Type B pancreatic cell (in vitro differentiated cells): ENCODE measurements around the gene NEGR1. TPM values are rescaled to one million over a fixed set of nuclear protein-coding genes. Genes with fewer than 3 reads are reported as not detected.

Source experiments
- DNase-seq: peaks from one replicate; pipeline ENCODE4 v3.0.0; 2021; ENCODE audit warnings: mixed read lengths; ENCODE audit not compliant: unreplicated experiment; ENCODE audit errors: extremely low spot score
- H3K27ac Mint-ChIP-seq: 2 replicates; pipeline ENCODE4 v1.8.0; 2021; ENCODE audit warnings: mild to moderate bottlenecking, mixed read lengths
- H3K27me3 Mint-ChIP-seq: 2 replicates; pipeline ENCODE4 v1.8.0; 2021; ENCODE audit warnings: mixed read lengths
- H3K36me3 Mint-ChIP-seq: 2 replicates; pipeline ENCODE4 v1.8.0; 2021; ENCODE audit warnings: mixed read lengths
- H3K4me1 Mint-ChIP-seq: one replicate; pipeline ENCODE4 v1.8.0; 2021; ENCODE audit warnings: mixed read lengths; ENCODE audit not compliant: unreplicated experiment
- H3K4me3 Mint-ChIP-seq: 2 replicates; pipeline ENCODE4 v1.8.0; 2021; ENCODE audit warnings: mild to moderate bottlenecking, mixed read lengths
- H3K9me3 Mint-ChIP-seq: 2 replicates; pipeline ENCODE4 v1.8.0; 2021; ENCODE audit warnings: mixed read lengths
- CTCF ChIP-seq: fragments of 200-600 bp; sonication (generic); conservative IDR thresholded peaks from 2 replicates; pipeline ENCODE4 v1.5.0; 2021; ENCODE audit warnings: antibody characterized with exemption, mild to moderate bottlenecking
- total RNA-seq: library from RNA; stranded (reverse); gene quantifications from 2 replicates; pipeline ENCODE4 v1.2.1, GENCODE V29; 2021; ENCODE audit warnings: low replicate concordance

NEGR1 gene
- total RNA-seq, 1 donor from 2014 or later, result 22.5 TPM

- Mint-ChIP-seq H3K4me1 (no peaks in the 10 kb centered on the region), H3K36me3 (no peaks in the 10 kb centered on the region), H3K27me3 (no peaks in the 10 kb centered on the region), H3K4me3 (no peak overlapping the region), H3K27ac (no peak overlapping the region), H3K9me3 (no peaks in the 10 kb centered on the region)
- DNase-seq, result no peak
- no peak for TF ChIP-seq CTCF
Observed at GRCh38 chr1:72218141-72218739, 64.1 kb downstream of the NEGR1 start.

- no peak for TF ChIP-seq CTCF
- Mint-ChIP-seq H3K4me1 (no peaks in the 10 kb centered on the region), H3K27ac (no peak overlapping the region), H3K4me3 (no peak overlapping the region), H3K9me3 (no peaks in the 10 kb centered on the region), H3K27me3 (no peaks in the 10 kb centered on the region), H3K36me3 (no peaks in the 10 kb centered on the region)
- DNase-seq, result no peak
Observed at GRCh38 chr1:72207059-72207458, 75.3 kb downstream of the NEGR1 start.

GRCh38 chr1:72202761-72203160, 79.6 kb downstream of the NEGR1 start:
- Mint-ChIP-seq H3K36me3 (no peaks in the 10 kb centered on the region), H3K27me3 (no peaks in the 10 kb centered on the region), H3K4me1 (no peaks in the 10 kb centered on the region), H3K9me3 (no peaks in the 10 kb centered on the region), H3K4me3 (no peak overlapping the region), H3K27ac (no peak overlapping the region)
- DNase-seq, result no peak
- no peak for TF ChIP-seq CTCF

GRCh38 chr1:72197786-72198185, 84.6 kb downstream of the NEGR1 start:
- Mint-ChIP-seq H3K4me3 (no peak overlapping the region), H3K4me1 (no peaks in the 10 kb centered on the region), H3K9me3 (no peaks in the 10 kb centered on the region), H3K36me3 (no peaks in the 10 kb centered on the region), H3K27ac (no peak overlapping the region), H3K27me3 (no peaks in the 10 kb centered on the region)
- no peak for DNase-seq
- TF ChIP-seq CTCF, result no peak

GRCh38 chr1:72186733-72187307, 95.5 kb downstream of the NEGR1 start:
- peak; percentile 69 for TF ChIP-seq CTCF
- Mint-ChIP-seq H3K27ac (no peak overlapping the region), H3K4me1 (no peaks in the 10 kb centered on the region), H3K27me3 (peaks cover 7% of the 10 kb centered on the region), H3K9me3 (no peaks in the 10 kb centered on the region), H3K4me3 (no peak overlapping the region), H3K36me3 (no peaks in the 10 kb centered on the region)
- no peak for DNase-seq
